Astrocyte of the spinal cord (primary cell): ENCODE data around the gene ADAMTSL3.

Experiments used
- DNase-seq: peaks from one replicate; pipeline ENCODE4 v3.0.0; 2011; ENCODE audit warnings: low read depth, low spot score
- H3K4me3 ChIP-seq: 2 replicates; pipeline ENCODE4 v1.5.1; 2011; ENCODE audit warnings: low read depth, mild to moderate bottlenecking, low read length, moderate library complexity
- in situ Hi-C: cut with HindIII; loops from 2 replicates; pipeline ENCODE4 v1.10.0; 2017; ENCODE audit warnings: low sequenced_read_pairs
- TF ChIP-seq, protein P1 (sequence below): IDR thresholded peaks from 2 replicates; pipeline ENCODE4 v1.5.1; 2012; ENCODE audit warnings: low read depth, mild to moderate bottlenecking, low read length, inconsistent platforms

Gene ADAMTSL3

GRCh38 chr15:83655237-83655616 lies 1.3 kb downstream of the ADAMTSL3 start:
- in situ Hi-C loops: no loop called here
- TF ChIP-seq, protein P1, sequence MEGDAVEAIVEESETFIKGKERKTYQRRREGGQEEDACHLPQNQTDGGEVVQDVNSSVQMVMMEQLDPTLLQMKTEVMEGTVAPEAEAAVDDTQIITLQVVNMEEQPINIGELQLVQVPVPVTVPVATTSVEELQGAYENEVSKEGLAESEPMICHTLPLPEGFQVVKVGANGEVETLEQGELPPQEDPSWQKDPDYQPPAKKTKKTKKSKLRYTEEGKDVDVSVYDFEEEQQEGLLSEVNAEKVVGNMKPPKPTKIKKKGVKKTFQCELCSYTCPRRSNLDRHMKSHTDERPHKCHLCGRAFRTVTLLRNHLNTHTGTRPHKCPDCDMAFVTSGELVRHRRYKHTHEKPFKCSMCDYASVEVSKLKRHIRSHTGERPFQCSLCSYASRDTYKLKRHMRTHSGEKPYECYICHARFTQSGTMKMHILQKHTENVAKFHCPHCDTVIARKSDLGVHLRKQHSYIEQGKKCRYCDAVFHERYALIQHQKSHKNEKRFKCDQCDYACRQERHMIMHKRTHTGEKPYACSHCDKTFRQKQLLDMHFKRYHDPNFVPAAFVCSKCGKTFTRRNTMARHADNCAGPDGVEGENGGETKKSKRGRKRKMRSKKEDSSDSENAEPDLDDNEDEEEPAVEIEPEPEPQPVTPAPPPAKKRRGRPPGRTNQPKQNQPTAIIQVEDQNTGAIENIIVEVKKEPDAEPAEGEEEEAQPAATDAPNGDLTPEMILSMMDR: no peak
- H3K4me3 ChIP-seq: no peak overlapping the region
- DNase-seq: no peak

DNA sequence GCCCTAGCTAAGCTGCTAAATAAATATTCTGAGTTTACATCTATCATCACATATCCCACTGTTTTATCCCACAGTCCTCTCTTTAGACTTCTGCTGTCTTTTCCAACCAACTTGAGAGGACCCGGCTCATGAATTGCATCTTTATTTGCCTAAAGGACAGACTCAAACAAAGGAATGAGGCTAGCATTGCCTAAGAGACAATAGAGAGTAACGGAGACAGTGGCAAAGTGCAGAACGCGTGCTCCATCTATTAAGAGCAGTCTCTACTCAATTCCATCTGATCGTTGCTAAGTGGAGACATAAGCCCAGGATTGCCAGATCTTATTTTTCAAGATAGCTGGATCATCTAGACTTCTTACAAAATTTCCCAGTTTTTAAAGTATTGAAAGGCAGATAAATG lies 2.3 kb downstream of the ADAMTSL3 start:
- TF ChIP-seq, protein P1: no peak
- no peak for DNase-seq
- in situ Hi-C loops: no loop called here
- no peak overlapping the region for H3K4me3 ChIP-seq

GRCh38 chr15:83656943-83657528 lies 3.1 kb downstream of the ADAMTSL3 start:
- H3K4me3 ChIP-seq: no peak overlapping the region
- no peak for DNase-seq
- TF ChIP-seq, protein P1: no peak
- in situ Hi-C loops: no loop called here

- in situ Hi-C loops: no loop called here
- TF ChIP-seq, protein P1: no peak
- no peak overlapping the region for H3K4me3 ChIP-seq
- DNase-seq: no peak
These were observed 3.6 kb downstream of the ADAMTSL3 start for GRCh38 chr15:83657549-83657948.

DNA sequence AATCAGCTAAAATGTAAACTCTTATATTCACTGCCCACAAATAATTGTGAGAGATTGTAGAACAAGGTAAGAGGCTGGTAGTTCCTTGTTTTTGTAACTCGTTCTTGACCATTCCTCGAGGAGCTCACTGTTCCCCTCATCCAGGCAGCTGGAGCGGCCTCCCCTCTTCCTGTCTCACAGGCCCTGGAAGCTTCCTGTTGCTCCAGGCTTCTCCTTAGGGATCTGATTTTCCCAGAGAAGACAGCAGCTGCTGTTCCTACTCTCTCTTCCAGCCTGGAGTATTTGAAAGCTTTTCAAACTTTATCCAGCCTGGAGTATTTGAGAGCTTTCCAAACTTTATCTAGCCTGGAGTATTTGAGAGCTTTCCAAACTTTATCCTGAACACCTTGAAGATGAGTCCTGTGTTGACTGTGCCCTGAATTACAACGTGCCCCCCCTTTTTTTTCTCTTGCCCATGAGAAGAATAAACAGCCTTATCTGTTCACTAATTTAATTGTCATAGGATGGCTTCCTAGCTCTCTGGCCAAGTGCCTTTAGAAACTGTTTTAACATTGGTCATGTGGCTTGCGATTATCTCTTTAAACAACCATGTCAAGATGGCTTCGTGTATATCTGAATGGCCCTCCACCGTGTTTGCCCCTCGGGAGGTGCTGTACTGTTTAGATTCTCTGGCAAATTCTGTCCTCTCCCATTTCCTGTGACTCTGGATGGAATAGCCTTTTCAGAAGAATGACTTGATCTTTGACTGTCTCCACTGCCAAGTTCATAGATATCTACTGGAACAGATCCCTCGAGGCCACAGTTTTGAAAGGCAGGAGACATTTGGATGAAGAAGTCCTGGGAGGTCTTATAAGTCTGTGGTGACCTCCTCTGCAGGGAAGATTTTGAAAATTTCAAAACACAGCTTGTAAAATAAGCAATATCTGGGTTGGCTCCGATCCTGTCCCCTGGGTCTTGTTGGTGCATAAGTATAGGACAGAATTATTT lies 4.8 kb downstream of the ADAMTSL3 start:
- no peak overlapping the region for H3K4me3 ChIP-seq
- TF ChIP-seq, protein P1: no peak
- in situ Hi-C loops: no loop called here
- DNase-seq: no peak

DNA sequence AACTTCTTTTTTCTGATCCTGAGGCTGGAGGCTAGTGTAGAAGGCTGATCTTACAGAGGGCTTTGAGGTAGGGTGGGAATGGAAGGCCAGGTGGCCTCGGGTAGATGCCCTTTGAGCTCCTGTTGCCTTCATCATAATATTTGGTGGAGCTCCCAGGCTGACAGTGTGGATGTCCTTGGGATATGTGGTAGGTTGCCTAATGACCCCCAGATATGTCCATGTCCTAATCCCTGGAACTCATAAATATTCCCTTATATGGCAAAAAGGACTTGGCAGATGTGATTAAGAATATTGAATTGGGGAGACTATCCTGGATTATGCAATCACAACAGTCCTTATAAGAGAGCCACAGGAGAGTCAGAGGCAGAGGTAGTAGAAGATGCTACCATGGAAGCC lies 5.5 kb downstream of the ADAMTSL3 start:
- in situ Hi-C loops: no loop called here
- TF ChIP-seq, protein P1: no peak
- DNase-seq: no peak
- H3K4me3 ChIP-seq: no peak overlapping the region
